ENCODE data around the gene MATN3. TPM values are rescaled to one million over a fixed set of nuclear protein-coding genes. Genes with fewer than 3 reads are reported as not detected.
A peak's percentile ranks its signal among the peaks of the same experiment; 100 is the strongest.

The MATN3 gene
- total and polyA plus RNA-seq, 9 of the 15 experiments (the other 6 are each of a cell fraction or from before 2014, with no cell fraction given), result not detected

- ATAC-seq (no peak), DNase-seq (ENCODE audit: extremely low read depth in 1 of 4, low spot score in 3 of 4) (no peak), FAIRE-seq (no peak)
- Histone ChIP-seq H3K9me1 (ENCODE audit: control insufficient read depth, insufficient read depth, low read length) (no peaks in the 10 kb centered on the region), H3K4me1 (replicated peaks in 1 of 2; ENCODE audit: control insufficient read depth in 2 of 2, insufficient read depth in 2 of 2, low read length in 2 of 2) (peaks cover 0 to 18% of the 10 kb centered on the region in 2 experiments; a peak in 3 of 5 replicates), H3K4me3 (no peak overlapping the region), H2AFZ (ENCODE audit: low read depth, low read length) (0 out of 2 replicates have a peak overlapping the region, but pooled peaks have one; percentile 24), H4K20me1 (replicated peaks; ENCODE audit: control insufficient read depth, insufficient read depth, low read length) (peaks cover 7% of the 10 kb centered on the region), H3K27me3 (ENCODE audit: control insufficient read depth in 2 of 2, insufficient read depth in 2 of 2, low read length in 2 of 2) (no peaks in the 10 kb centered on the region), H3K9ac (ENCODE audit: insufficient read depth in 1 of 2, low read depth in 2 of 2, low read length in 2 of 2) (no peak overlapping the region), H3K27ac (ENCODE audit: extremely low read depth, low read depth, low read length) (no peak overlapping the region), H3K9me3 (replicated peaks; ENCODE audit: control insufficient read depth, insufficient read depth, low read depth, low read length) (no peaks in the 10 kb centered on the region; the same call in 1 of the 2 replicates), H3K36me3 (ENCODE audit: control insufficient read depth, insufficient read depth, low read length) (no peaks in the 10 kb centered on the region), H3K79me2 (ENCODE audit: control insufficient read depth, insufficient read depth, low read length) (peaks cover 16% of the 10 kb centered on the region), H3K4me2 (ENCODE audit: insufficient read depth, low read length) (no peak overlapping the region)
- 48% methylated on average over 2 of the region's 3 CpGs for WGBS (ENCODE audit: insufficient coverage, low coverage, missing lambda C conversion rate)
- in situ Hi-C loops (cut with MboI), result no loop called here
- intact Hi-C loops (cut with micrococcal nuclease), result loop anchor here (5.0 kb wide), 1 partner anchor 153 kb away; the partner anchor contains the start of gene TTC32
- no TSS peak for BruUV-seq (replicated peaks)
- CTCF ChIA-PET (ENCODE audit: low intra/inter-chr PET ratio), result no interaction called here
- POLR2A ChIA-PET, result interaction anchor here (1.3 kb wide), 1 partner anchor 8 kb away, joined by 4 read pairs; no protein-coding TSS in a partner anchor
- no peak for TF ChIP-seq ZZZ3 (IDR thresholded peaks at IDR 0.05)
- no peak for TF ChIP-seq IRF1 (CRISPR knock-in tag; IDR thresholded peaks at IDR 0.05; ENCODE audit: borderline replicate concordance)
These were observed 42.5 kb upstream of the MATN3 start for GRCh38 chr2:20054931-20055330.

GRCh38 chr2:20054119-20054518 is 41.7 kb upstream of the MATN3 start:
- H3K9ac ChIP-seq (ENCODE audit: insufficient read depth in 1 of 2, low read depth in 2 of 2, low read length in 2 of 2), result no peak overlapping the region; a peak in 1 of 4 replicates
- H3K4me1 ChIP-seq (replicated peaks in 1 of 2; ENCODE audit: control insufficient read depth in 2 of 2, insufficient read depth in 2 of 2, low read length in 2 of 2), result peaks cover 0 to 20% of the 10 kb centered on the region in 2 experiments; a peak in 3 of 5 replicates
- no peaks in the 10 kb centered on the region for H3K27me3 ChIP-seq (ENCODE audit: control insufficient read depth in 2 of 2, insufficient read depth in 2 of 2, low read length in 2 of 2)
- TF ChIP-seq ZNF511 (CRISPR knock-in tag; IDR thresholded peaks at IDR 0.05) (no peak), ZBTB7A (IDR thresholded peaks at IDR 0.05; ENCODE audit: borderline replicate concordance, control insufficient read depth, low read depth, low read length) (no peak)
- no peak overlapping the region for H3K27ac ChIP-seq (ENCODE audit: extremely low read depth, low read depth, low read length)
- no peak for FAIRE-seq
- no TSS peak for BruUV-seq (replicated peaks)
- H3K36me3 ChIP-seq (ENCODE audit: control insufficient read depth, insufficient read depth, low read length), result no peaks in the 10 kb centered on the region
- H3K9me3 ChIP-seq (replicated peaks; ENCODE audit: control insufficient read depth, insufficient read depth, low read depth, low read length), result no peaks in the 10 kb centered on the region; the same call in 1 of the 2 replicates
- ChIA-PET CTCF (ENCODE audit: low intra/inter-chr PET ratio) (no interaction called here), POLR2A (interaction anchor here (1.0 kb wide), 1 partner anchor 10 kb away, joined by 3 read pairs; no protein-coding TSS in a partner anchor)
- no peak for DNase-seq (ENCODE audit: extremely low read depth in 1 of 4, low spot score in 3 of 4)
- in situ Hi-C loops (cut with MboI) (no loop called here), intact Hi-C loops (cut with micrococcal nuclease) (loop anchor here (5.0 kb wide), 1 partner anchor 152 kb away; the partner anchor contains the start of gene TTC32)
- WGBS (ENCODE audit: insufficient coverage, low coverage, missing lambda C conversion rate), result 68% methylated on average over 6 of the region's 6 CpGs
- peak overlapping the region; percentile 41 for H2AFZ ChIP-seq (ENCODE audit: low read depth, low read length)
- peaks cover 24% of the 10 kb centered on the region for H3K79me2 ChIP-seq (ENCODE audit: control insufficient read depth, insufficient read depth, low read length)
- H3K9me1 ChIP-seq (ENCODE audit: control insufficient read depth, insufficient read depth, low read length), result no peaks in the 10 kb centered on the region
- H4K20me1 ChIP-seq (replicated peaks; ENCODE audit: control insufficient read depth, insufficient read depth, low read length), result peaks cover 15% of the 10 kb centered on the region
- H3K4me3 ChIP-seq, result no peak overlapping the region
- no peak for ATAC-seq
- H3K4me2 ChIP-seq (ENCODE audit: insufficient read depth, low read length), result no peak overlapping the region

All from K562 (cell line).